ENCODE measurements around the gene ZNF511.

DNA sequence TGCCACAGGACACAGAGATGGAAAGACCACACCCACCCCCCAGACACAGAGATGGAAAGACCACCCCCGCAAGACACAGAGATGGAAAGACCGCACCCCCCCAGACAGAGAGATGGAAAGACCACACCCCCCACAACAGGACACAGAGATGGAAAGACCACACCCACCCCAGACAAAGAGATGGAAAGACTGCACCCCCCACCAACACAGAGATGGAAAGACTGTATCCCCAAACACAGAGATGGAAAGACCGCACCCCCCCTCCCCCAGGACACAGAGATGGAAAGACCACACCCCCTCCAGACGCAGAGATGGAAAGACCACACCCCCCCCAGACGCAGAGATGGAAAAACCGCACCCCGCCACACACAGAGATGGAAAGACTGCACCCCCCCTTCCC, 8.0 kb downstream of the ZNF511 start:
- TF ChIP-seq, protein P1, sequence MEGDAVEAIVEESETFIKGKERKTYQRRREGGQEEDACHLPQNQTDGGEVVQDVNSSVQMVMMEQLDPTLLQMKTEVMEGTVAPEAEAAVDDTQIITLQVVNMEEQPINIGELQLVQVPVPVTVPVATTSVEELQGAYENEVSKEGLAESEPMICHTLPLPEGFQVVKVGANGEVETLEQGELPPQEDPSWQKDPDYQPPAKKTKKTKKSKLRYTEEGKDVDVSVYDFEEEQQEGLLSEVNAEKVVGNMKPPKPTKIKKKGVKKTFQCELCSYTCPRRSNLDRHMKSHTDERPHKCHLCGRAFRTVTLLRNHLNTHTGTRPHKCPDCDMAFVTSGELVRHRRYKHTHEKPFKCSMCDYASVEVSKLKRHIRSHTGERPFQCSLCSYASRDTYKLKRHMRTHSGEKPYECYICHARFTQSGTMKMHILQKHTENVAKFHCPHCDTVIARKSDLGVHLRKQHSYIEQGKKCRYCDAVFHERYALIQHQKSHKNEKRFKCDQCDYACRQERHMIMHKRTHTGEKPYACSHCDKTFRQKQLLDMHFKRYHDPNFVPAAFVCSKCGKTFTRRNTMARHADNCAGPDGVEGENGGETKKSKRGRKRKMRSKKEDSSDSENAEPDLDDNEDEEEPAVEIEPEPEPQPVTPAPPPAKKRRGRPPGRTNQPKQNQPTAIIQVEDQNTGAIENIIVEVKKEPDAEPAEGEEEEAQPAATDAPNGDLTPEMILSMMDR (conservative IDR thresholded peaks at IDR 0.05): no peak
- no peak for TF ChIP-seq EZH2 (IDR thresholded peaks at IDR 0.05; ENCODE audit: low read depth)
